Measurements from ENCODE around the gene ITGA7. TPM values are rescaled to one million over a fixed set of nuclear protein-coding genes. Genes with fewer than 3 reads are reported as not detected.

ITGA7 gene
- total and polyA plus RNA-seq, 2 of the 4 experiments (the other 2 are of a cell fraction): 3.9 to 15.7 TPM

GRCh38 chr12:55713721-55714120 lies 6.0 kb upstream of the ITGA7 start:
- Histone ChIP-seq H4K20me1 (ENCODE audit: insufficient read depth, low read length) (no peaks in the 10 kb centered on the region), H2BK15ac (ENCODE audit: low read depth, low read length) (no peak overlapping the region), H3K56ac (ENCODE audit: extremely low read depth, insufficient read depth, low read length) (no peak overlapping the region), H2AK5ac (ENCODE audit: low read depth, low read length) (no peak overlapping the region), H3K9me1 (ENCODE audit: insufficient read depth, low read length) (peaks cover 20% of the 10 kb centered on the region), H3K4ac (ENCODE audit: low read depth, low read length) (no peak overlapping the region), H3K27ac (ENCODE audit: insufficient read depth, low read length) (no peak overlapping the region), H3K4me3 (ENCODE audit: insufficient read depth, low read depth, low read length) (no peak overlapping the region), H3K79me1 (ENCODE audit: low read depth in 1 of 2, low read length in 2 of 2) (peaks cover 14 to 36% of the 10 kb centered on the region in 2 experiments), H3K14ac (replicated peaks; ENCODE audit: low read depth, low read length) (no peak overlapping the region), H3K18ac (ENCODE audit: low read depth, low read length) (no peak overlapping the region), H2BK5ac (ENCODE audit: low read depth, low read length, poor library complexity, severe bottlenecking) (no peak overlapping the region), H3K4me1 (ENCODE audit: control insufficient read depth, insufficient read depth, low read length) (peaks cover 28% of the 10 kb centered on the region), H3K9ac (ENCODE audit: low read depth, low read length) (no peak overlapping the region), H2AK9ac (replicated peaks; ENCODE audit: low read depth, low read length, poor library complexity) (no peak overlapping the region), H3K4me2 (ENCODE audit: low read depth, low read length) (no peak overlapping the region; the same call in 1 of the 2 replicates), H3K23ac (ENCODE audit: low read depth, low read length) (no peak overlapping the region), H4K5ac (ENCODE audit: low read depth, low read length) (no peak overlapping the region), H4K8ac (ENCODE audit: low read depth in 2 of 2, low read length in 2 of 2) (no peak overlapping the region; a peak in 1 of 4 replicates), H3K36me3 (ENCODE audit: control insufficient read depth, insufficient read depth, low read length) (no peaks in the 10 kb centered on the region), H2BK120ac (ENCODE audit: low read depth, low read length) (peak overlapping the region; percentile 49; the same call in 1 of the 2 replicates), H3K27me3 (ENCODE audit: control insufficient read depth, insufficient read depth, low read length) (peaks cover 8% of the 10 kb centered on the region), H2BK20ac (ENCODE audit: low read depth, low read length) (no peak overlapping the region; the same call in 1 of the 2 replicates), H2AFZ (replicated peaks; ENCODE audit: low read length, poor library complexity) (no peak overlapping the region), H4K91ac (ENCODE audit: insufficient read depth, low read depth, low read length) (no peak overlapping the region), H3K9me3 (ENCODE audit: control insufficient read depth, insufficient read depth, low read length) (no peaks in the 10 kb centered on the region)
- POLR2A ChIA-PET (ENCODE audit: unreplicated experiment): no interaction called here
- intact Hi-C loops (cut with micrococcal nuclease) (no loop called here), dilution Hi-C loops (cut with HindIII; ENCODE audit: low sequenced_read_pairs, unreplicated experiment) (no loop called here), in situ Hi-C loops (cut with MboI; ENCODE audit: low sequenced_read_pairs) (no loop called here)
- BruUV-seq (replicated peaks): no TSS peak
- ATAC-seq (ENCODE audit: low read depth) (peak; percentile 8), DNase-seq (peak; percentile 89)
- WGBS, 2 experiments (ENCODE audit: extremely low coverage in 2 of 2, insufficient read length in 1 of 2): 86% methylated on average over 1 of the region's 2 CpGs; no CpG with 5 or more reads in 1 of the 2 experiments
- TF ChIP-seq NFE2L2 (IDR thresholded peaks at IDR 0.05; ENCODE audit: low read depth, low read length) (no peak), CTCF (conservative IDR thresholded peaks at IDR 0.05; ENCODE audit: low read depth, low read length) (no peak), FOS (IDR thresholded peaks at IDR 0.05; ENCODE audit: low read depth, low read length) (peak; percentile 72), BHLHE40 (IDR thresholded peaks at IDR 0.05; ENCODE audit: low read depth, low read length) (peak; percentile 44; the same call in 1 of the 2 replicates), MAZ (IDR thresholded peaks at IDR 0.05; ENCODE audit: borderline replicate concordance, low read depth, low read length) (no peak), MAFK (IDR thresholded peaks at IDR 0.05; ENCODE audit: low read depth, low read length) (peak; percentile 16; the same call in 1 of the 2 replicates), USF2 (IDR thresholded peaks at IDR 0.05; ENCODE audit: low read depth, low read length) (no peak), CEBPB (IDR thresholded peaks at IDR 0.05; ENCODE audit: low read depth, low read length) (peak; percentile 88), MXI1 (IDR thresholded peaks at IDR 0.05; ENCODE audit: borderline replicate concordance, low read depth, low read length) (no peak), RAD21 (IDR thresholded peaks at IDR 0.05; ENCODE audit: low read length) (no peak), ELK1 (IDR thresholded peaks at IDR 0.05; ENCODE audit: borderline replicate concordance, low read depth, low read length) (no peak), RCOR1 (IDR thresholded peaks at IDR 0.05; ENCODE audit: insufficient replicate concordance, low read length) (no peak)
- CTCF ChIA-PET: no interaction called here

All from IMR-90 (cell line).